Stimulated activated CD8-positive, alpha-beta memory T cell treated with anti-CD3 and anti-CD28 coated beads, Interleukin-12 subunit alpha, Interleukin-12 subunit beta, amount 100 ng/mL, for 24 hours (primary cell): Measurements from ENCODE around the gene HSF4.

ENCODE experiments used
- DNase-seq: peaks from one replicate; pipeline ENCODE4 v3.0.0-alpha.2; 2020; ENCODE audit errors: extremely low read depth

Gene HSF4

GRCh38 chr16:67184995-67185650, 20.6 kb downstream of the HSF4 start:
- DNase-seq, result peak; percentile 62

DNA sequence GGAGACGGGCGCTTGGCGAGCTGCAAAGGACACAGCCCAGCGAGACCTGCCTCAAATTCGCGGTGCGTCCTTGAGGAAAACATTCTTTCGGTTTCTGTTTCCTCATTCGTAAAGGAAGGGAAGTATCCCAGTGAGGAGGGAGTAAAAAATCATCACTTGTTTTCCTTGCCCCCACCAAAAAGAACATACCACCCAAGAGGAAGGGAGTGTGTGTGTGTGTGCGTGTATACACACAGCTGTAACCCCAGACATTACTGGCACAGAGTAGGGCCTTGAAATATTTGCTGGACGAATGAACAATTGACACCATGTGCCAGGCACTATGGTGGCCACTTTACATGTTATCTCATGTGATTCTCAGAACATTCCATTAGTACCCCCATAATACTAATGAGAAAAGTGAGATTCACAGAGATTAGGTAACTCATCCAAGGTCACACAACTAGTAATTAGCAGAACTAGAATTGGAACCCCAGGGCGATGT, 21.1 kb downstream of the HSF4 start:
- no peak for DNase-seq

DNA sequence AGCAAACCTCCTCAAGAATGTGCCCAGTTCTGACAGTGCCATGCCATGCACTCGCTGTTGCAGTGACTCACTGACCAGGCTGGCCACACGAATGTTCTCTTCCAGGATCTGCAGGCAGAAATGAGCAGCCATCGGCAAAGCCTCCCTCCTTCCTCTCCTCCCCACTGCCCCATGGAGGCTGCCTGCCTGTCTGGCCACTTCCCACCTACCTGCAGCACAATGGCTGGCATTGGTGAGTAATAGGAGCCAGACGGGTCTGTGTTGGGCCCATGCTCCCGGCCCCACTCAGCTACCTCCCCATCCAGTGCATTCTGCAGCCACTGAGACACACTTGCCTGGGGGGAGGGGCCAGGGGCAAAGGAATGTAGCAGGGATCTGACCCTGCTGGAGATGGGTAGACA, 22.0 kb downstream of the HSF4 start:
- DNase-seq, result no peak

DNA sequence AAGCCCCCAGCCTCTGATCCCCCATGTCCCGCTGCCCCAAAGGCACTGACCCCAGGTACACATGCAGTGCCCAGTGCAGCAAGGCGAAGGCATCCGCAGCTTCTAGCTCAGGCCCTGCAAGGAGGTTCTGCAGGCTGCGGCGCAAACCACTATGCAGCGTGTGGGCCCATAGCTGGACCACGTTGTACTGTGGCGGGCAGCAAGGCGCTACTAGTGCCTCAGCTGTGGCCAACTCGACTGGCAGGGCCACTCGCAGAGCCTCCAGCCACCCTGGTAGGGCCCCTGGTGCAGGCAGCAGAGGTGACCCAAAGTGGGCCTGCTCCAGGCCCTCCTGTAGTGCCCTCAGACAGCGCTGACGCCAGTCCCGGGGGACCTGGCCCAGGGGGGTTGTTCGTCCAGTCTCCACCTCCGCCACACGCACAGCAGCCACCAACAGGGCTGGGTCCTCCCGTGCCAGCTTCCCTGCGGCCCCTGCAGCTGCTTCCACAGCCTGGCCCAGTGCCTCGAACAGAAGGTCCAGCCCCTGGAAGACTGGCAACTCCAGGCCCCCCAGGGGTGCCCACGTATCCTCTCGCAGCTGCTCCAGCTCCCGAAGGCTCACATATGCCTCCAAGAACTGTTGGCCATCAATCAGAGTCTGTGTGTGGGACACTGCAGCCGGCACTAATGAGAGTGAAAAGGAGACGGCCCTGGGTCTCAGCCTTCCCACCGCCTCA, 22.8 kb downstream of the HSF4 start:
- no peak for DNase-seq

- no peak for DNase-seq
Measured at GRCh38 chr16:67188323-67188722, 23.8 kb downstream of the HSF4 start.

DNA sequence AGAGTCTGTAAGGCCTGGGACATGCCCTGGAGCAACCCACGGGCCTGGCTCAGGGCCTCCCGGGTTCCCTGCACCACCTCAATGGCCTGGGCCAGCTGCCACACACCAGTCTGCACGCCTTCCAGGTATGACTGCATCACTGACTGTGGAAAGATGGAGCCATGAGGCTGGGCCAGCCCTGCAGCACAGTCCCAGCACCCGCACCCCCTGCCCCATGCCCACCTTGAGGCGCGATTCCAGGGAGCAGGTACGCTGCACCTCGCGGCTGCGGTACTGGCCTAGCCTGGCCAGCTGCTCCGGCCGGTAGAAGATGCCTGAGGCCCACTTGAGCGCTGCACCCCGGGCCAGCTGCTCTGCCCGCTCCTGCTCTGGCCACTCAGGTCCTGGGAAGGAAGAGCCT, 24.3 kb downstream of the HSF4 start:
- no peak for DNase-seq

DNA sequence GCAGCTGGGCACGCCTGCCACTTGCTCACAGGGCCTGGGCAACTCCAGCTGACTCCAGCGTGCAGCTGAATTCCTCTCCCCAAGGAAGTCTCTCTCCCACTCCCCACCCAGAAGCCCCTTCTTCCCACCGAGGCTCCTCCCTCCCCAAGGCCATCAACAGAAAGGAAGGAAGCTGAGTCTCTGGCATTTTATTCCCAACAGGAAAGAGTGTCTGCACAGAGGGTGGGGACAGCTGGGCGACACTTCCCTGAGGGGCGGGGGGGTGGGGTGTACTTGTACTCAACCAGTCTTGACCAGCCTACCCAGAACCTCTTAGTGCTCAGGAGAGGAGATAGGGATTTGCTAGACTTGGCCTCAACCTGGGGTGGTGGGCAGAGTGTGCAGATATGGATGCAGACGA, 25.5 kb downstream of the HSF4 start, which contains the start of gene EXOC3L1:
EXOC3L1 (minus strand) TSS at position 96 of the 400 bp plus-strand sequence. CDS start 460 bp downstream, outside the sequence.
- no peak for DNase-seq

DNA sequence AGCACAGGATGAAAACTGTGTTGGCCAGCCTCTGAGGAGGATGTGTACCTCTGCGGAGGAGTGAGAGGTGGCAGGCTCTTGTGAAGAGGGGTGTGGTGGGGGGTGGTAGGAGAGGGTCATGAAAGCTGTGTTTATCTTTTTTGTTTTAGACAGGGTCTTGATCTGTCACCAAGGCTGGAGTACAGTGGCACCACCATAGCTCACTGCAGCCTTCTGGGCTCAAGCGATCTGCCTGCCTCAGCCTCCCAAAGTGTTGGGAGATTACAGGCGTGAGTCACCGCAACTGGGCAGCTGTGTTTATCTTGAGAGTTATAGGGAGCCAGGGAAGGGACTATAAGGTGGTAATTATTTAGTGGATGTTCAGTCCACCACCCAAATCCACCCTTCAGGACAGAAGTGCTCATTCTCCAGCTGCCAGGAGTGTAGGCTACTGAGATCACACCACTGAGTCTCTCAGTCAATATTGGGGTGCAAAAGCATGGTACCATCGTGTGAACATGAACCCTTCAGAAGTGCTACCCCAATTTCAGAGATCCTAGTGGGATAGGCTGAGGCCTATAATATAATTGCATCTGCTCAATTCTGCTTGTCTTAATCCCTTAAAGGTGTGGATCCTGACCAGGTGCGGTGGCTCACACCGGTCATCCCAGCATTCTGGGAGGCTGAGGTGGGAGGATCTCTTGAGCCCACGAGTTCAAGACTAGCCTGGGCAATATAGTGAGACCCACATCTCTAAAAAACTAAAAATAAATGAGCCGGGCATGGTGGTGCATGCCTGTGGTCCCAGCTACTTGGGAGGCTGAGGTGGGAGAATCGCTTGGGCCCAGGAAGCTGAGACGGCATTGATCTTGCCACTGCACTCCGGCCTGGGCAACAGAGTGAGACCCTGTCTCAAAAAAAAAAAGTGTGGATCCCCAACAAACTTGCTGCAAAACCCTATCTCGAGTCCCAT, 26.2 kb downstream of the HSF4 start:
- no peak for DNase-seq

DNA sequence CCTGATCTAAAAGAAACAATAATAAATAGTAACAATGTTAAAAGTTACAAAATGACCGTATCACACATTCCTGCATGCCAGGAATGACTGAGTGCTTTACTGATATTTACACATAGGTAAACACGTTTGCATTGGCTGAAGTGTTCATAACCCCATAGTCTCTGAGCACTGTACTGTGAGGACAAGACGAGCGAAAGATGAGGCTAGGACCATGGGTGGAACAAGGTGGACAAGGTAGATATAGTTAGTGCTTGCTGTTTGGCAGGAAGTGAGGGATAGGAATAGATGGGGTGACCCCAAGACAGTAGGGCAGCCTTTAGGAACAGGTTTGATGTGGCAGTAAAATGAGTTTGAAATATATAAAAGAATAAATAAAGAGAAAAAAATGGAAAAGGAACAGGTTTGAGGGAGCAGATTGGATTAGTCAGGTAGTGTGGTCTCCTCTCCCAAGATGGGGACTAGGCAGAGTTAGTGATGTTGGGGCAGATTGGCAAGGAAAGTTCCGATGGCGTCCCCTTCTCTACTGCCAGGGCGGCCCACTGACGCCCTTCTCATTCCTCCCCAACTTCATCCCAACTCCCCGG, 27.0 kb downstream of the HSF4 start:
- DNase-seq, result no peak

GRCh38 chr16:67191995-67192681, 27.6 kb downstream of the HSF4 start, which contains the start of gene E2F4:
TSS of gene E2F4 (plus strand) at chr16:67192155. CDS start at chr16:67192228, 73 bp downstream.
- peak; percentile 70 for DNase-seq

- DNase-seq, result no peak
Measured at GRCh38 chr16:67192781-67193361, 28.3 kb downstream of the HSF4 start.

DNA sequence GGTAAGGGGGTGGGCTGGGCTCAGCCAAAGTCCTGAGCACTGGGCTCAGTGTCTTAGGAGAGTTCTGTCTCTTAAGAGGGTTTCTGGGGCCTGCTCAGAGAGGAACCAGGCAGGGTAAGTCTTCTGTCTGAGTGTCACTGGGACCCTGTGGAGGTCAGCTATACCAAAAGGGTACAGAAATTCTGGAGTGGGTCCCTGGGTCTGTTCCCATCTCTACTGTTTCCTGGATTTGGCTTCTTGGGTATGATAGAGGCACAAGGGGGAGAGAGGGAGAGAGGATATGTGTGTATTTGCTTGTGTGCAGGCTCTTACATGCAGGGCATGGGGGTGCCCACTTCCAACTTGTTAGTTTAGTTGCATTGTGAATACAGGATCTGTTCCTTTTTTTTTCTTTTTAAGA, 29.0 kb downstream of the HSF4 start:
- DNase-seq, result no peak

DNA sequence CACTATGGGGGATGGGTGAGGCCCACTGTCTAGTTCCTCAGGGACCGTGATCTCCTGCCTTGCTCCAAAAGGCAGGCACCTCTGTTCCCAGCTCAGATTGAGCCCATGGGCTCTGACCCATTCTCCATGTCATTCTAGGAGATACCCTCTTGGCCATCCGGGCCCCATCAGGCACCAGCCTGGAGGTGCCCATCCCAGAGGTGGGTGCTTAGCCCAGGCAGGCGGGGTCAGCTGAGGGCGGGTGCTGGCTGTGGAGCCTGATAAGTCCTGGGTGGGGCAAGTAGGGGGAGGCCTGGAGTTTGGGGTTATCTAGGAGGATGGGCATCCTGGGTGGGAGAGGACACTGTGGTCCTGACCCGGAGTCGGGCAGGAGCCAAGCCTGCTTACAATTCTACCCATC, 29.7 kb downstream of the HSF4 start:
- no peak for DNase-seq

- DNase-seq, result no peak
Measured at GRCh38 chr16:67195676-67196075, 31.1 kb downstream of the HSF4 start.

DNA sequence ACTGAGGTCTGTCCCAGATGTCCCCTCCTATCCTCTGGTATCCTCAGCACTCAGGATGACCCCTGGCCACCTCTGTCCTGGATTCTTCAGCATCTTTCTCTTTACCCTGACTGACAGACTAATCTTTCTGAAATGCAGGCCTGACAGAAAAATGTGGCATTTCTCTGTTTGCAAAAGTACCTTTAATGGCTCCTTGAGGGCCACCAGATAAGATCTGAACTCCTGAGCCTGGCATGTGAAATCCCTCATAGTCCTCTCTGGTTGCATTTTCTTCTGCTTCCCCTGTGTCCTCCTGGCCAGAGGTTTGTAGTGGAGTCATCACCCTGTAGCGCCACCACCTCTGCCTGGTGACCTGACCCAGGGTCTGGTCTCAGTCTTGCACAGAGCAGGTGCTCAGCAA, 32.3 kb downstream of the HSF4 start:
- DNase-seq, result no peak

DNA sequence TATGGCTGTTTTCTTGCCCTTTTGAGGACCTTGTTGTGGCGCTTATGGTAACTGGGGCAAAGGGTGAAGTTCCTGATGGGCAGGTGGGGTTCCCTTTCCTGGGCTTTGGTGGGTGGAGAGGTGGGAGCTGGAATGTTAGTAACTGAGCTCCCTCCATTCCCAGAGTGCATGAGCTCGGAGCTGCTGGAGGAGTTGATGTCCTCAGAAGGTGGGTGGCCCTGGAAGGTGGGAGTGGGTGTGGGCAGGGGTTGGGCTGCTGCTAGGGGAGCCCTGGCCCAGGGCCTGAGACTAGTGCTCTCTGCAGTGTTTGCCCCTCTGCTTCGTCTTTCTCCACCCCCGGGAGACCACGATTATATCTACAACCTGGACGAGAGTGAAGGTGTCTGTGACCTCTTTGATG, 33.2 kb downstream of the HSF4 start:
- DNase-seq, result no peak

GRCh38 chr16:67198238-67198734, 33.7 kb downstream of the HSF4 start:
- DNase-seq, result no peak

DNA sequence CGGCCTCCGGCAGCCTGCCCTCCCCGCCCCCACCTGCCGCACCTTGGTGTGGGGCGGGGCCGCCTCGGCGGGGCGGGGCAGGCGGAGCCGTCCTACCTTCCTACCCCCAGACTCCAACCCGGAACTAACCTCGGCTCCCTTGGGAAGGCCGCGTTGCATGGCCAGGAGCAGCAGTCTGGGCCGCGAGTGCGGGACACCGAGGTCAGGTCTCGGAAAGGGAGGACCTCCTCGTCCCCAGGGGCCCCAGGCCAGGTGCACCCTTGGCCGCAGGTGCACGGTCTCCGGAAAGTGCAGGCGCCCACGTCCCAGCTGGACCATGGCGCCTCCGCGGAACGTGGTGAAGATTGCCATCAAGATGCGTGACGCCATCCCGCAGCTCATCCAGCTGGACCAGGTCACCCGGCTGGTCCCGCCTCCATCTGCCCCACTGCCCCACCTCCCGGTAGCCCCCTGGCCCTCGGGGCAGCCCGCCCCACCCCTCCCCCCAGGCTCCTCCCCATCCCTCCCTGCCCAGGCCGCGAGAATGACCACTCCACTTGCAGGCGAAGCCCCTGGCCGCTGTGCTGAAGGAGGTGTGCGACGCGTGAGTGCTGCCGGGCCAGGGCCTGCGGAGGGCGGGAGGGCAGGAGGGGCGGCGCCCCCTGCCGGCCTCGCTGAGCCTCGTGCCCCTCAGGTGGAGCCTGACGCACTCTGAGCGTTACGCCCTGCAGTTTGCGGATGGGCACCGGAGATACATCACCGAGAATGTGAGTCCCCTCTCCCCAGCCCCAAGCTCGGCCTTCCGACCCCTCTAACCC, 34.7 kb downstream of the HSF4 start, which contains the start of gene ELMO3:
ELMO3 (plus strand) TSS at position 121 of the 797 bp plus-strand sequence; CDS start at position 317, 196 bp downstream.
- no peak for DNase-seq

GRCh38 chr16:67199808-67200198, 35.3 kb downstream of the HSF4 start:
- DNase-seq, result no peak

- no peak for DNase-seq
Measured at GRCh38 chr16:67200491-67200890, 35.9 kb downstream of the HSF4 start.
